Hypothalamus (tissue), 51 donors: ENCODE data around the gene COL27A1.
"Not testable (repeated sequence)": the region's sequence is repeated elsewhere in the genome, so short reads cannot be mapped to it uniquely, and the experiment has no call there.

Experiments used
- DNase-seq, 51 donors: peaks; one replicate each; lab custom pipeline; 2025; lab: John Stamatoyannopoulos, UW

Gene COL27A1

GRCh38 chr9:114178756-114179450 is 23.6 kb downstream of the COL27A1 start:
- DNase-seq: no peak

GRCh38 chr9:114179516-114179915 is 24.2 kb downstream of the COL27A1 start:
- no peak for DNase-seq

DNA sequence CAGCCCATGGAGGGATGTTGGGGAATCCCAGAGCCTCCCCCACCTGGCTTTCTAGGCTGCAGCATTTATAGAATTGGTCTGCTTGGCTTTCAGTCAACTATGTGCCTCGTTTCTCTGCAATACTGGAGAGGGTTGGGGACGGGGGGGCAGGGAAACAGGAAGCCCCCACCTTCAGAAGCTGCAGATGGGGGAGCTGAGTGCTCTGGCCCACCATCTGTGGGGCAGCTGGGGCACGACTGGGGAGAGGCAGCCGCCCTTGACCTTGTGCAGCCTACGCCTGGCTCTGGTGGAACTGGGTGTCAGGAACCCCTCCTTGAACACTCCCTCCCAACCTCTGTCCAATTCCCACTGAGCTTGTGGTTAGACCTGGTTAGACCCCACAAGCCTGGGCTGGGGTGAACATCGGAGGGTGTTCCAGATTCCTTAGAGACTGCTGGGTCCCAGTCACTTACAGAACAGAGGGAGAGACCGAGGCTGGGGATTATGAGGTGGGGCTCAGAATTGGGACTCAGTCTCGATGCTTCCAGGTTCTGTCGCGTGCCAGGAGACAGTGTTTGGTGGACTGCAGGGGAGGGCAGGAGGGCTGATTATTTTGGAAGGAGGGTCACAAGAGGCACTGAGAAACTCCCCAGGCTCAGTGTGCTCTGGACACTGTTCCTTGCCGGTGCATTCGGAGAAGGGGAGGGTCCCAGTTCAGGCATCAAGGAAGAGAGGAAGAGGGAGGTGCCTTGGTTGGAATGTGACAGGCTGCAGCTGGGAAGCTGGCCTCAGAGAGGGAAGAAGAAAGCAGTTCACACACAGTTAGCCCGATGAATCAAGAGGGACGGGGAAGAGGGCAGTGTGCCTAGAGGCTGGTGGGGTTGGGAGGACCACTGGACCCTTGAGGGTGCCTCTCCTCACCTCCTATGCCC is 25.6 kb downstream of the COL27A1 start:
- no peak for DNase-seq

DNA sequence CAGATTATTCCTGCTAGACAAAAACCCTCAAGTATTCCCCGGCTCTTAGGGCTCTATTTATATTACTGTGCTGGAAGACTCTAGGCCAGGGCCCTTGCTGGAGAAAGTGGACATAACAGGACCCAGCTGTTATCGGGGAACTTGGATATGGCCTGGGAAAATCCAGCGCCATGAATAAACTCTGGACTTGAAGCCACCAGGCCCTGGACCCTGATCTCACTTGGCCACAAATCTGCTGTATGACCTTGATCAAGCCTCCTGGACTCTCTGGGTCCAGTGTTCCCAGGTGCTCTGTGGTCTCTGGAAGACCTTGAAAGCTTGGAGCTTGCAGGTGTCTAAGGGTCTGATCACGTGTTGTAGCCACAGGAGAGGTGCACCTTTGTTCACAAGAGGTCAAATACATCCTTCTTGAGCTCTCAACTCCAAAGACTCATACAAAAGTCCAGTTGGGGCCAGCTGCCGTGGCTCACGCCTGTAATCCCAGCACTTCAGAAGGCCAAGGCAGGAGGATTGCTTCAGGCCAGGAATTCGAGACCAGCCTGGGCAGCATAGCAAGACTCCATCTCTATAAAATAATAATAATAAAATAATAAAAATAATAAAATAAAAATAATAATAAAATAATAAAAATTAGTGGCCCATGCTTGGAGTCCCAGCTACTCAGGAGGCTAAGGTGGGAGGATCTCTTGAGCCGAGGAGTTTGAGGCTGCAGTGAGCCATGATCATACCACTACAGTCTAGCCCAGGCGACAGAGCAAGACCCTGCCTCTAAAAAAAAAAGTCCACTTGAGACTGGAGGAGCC is 26.5 kb downstream of the COL27A1 start:
- no peak for DNase-seq

GRCh38 chr9:114183006-114183405 is 27.7 kb downstream of the COL27A1 start:
- no peak for DNase-seq

- no peak for DNase-seq
These were observed 28.7 kb downstream of the COL27A1 start for GRCh38 chr9:114184071-114184470.

DNA sequence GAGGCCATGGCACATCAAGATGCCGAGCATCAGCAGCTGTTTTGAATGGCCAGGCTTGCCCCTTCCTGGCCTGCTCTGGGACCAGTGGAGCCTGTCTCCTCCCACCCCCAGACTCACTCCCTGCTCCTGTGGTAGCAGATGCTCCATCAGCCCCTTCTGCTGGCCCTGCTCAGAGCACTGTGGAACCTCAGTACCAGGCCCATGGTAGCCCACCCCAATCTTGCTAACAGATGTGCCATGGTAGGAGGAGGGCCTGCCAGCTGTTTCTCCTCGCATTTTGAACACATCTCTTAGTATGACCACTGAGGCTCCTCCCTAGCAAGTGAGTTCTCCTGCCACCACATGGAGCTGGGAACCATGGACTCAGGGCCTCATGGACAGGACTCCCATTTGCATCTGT is 29.5 kb downstream of the COL27A1 start:
- no peak for DNase-seq

GRCh38 chr9:114185570-114186490 is 30.5 kb downstream of the COL27A1 start:
- no peak for DNase-seq

DNA sequence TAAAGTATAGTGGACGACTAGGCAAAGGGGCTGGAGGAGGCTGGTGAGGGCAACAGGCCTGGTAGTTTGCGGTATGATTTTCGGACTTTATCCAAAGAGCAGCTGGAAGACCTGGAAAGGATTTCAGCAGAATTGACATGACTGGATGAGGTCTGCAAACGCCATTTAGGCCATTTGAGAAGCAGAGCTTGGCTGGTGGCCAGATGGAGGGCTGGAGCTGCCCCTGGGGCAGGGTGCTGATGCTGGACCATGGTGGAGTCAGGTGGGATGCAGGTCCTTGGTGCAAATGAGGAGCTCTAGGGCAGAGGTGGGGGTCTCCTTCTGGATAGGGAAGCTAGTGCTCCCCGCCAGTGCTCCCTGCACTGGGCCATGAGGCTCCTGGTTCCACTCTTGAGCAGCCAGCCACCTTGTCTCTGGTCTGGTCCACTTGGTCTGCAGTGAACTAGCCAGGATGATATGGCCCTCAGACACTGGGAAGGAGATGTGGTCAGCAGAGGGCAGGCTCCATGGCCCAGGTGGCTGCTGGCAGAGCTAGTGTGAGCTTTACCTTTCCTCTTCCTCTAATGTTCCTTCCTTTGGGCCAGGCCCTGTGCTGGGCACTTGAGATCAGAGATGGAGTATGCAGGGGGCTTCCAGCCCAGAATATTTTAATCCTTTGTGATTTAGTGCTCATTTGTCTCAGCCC is 31.4 kb downstream of the COL27A1 start:
- no peak for DNase-seq

DNA sequence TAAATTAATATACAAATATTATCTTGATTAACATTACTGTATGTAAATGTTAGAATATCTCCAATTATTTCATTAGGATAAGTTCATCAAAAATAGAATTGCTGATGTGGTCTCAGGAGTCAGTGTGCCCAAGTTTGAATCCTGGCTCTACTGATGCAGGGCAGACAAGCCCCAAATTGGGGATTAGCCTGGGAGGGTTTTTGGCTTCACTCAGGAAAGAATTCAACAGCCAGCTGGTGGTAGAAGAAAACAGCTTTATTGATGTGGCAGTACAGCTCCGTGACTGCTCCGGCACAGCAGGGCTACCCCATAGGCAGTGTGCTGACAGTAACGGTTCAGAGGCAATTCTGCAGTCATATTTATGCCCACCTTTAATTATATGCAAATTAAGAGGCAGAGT is 32.5 kb downstream of the COL27A1 start:
- no peak for DNase-seq

DNA sequence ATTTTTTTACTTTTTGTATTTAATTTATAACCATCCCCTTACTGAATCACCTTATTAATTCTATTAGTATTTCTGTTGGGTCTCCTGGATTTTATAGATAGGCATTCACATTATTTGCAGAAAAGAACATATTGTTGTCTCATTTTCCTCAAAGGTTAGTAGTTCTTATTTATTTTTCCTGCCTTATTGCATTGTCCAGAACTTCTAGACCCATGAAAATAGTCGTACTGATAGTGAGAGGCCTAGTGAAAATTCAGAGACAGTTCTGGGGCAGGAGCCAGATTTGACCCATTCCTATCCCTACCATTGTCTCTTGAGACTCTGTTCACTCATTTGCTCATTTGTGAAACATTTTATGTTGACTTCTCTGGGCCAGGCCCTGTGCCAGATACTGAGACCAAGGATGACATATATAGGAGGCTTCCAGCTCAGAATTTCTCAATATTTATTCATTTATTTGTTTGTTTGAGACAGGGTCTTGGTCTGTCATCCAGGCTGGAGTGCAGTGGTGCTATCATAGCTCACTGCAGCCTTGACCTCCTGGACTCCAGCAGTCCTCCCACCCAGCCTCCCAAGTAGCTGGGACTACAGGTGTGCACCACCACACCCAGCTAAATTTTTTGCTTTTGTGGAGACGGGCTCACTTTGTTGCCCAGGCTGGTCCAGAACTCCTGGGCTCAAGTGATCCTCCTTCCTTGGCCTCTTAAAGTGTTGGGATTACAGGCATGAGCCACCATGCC is 34.7 kb downstream of the COL27A1 start:
- no peak for DNase-seq

DNA sequence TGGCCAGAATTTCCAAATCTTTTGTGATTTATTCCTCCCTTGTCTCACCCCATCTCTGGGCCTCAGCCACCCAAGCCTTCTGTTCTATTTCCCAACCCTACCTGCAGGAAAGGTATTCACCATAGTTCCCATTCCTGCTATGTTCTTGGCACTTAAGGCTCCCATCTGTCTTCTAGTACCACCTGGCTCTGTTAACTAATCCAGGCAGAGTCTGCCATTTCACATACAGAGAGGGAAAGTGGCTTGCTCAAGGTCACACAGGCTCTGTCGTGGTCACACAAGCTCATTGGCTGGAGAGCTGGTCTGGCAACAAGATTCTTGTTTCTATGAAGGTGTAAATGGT is 35.2 kb downstream of the COL27A1 start:
- no peak for DNase-seq

- DNase-seq: not testable (repeated sequence)
These were observed 36.1 kb downstream of the COL27A1 start for GRCh38 chr9:114191402-114191801.

GRCh38 chr9:114192539-114192938 is 37.2 kb downstream of the COL27A1 start:
- no peak for DNase-seq

- DNase-seq: no peak
These were observed 37.8 kb downstream of the COL27A1 start for GRCh38 chr9:114193090-114193489.

DNA sequence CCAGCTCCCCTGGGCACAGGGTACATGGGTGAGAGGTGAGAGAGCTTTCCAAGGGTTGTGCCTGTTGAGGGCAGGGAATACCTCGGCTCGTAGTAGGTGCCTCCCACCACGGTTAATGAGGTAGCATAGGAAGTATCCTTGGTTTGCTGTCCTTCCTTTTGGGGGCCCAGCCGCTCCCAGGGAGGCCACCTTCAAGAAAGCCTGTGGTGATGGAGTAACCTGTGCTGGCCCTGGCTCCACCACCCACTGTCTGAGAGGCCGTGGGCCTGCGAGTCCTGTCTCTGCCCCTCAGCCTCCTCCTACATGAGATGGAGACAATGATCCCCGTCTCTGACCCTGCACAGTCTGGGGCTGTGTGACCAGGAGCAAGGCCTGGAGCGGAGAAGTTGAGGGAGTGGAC is 40.8 kb downstream of the COL27A1 start:
- DNase-seq: no peak

GRCh38 chr9:114196979-114197622 is 41.8 kb downstream of the COL27A1 start:
- no peak for DNase-seq

DNA sequence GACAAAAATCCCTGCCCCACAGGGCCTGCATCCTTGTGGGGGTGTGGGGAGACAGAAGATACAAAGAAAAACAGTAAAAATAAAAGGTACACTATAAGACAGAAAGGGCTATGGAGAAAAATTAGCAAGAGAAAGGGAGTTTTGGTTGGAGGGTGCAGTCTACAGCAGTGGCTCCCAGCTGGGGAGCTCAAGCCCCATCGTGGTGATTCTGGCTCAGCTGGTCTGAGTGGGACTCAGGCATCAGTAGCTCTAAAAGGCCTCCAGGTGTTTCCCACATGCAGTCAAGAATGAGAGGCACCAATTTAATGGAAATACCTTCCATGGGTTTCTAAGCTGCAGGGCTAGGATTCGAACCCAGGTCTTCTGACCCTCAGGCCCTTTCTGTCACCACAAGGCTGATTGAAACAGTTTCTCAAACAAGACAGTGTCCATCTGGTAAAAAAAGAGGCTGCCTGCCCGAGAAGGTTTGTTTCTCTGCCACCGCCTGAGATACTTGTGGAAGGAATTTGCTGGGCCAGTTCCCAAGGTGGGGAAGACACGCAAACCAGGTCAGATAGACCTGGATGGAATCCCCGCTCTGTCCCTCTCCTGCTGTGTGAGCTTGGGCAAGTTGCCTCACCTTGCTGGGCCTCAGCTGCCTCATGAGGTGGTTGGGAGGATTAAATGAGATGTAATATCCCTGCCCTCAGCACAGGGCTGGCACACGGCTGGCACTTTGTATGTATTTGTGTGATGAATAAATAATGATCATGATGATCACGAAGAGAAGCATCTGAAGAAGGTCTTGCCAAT is 43.1 kb downstream of the COL27A1 start:
- no peak for DNase-seq
